Fibroblast of skin of abdomen (primary cell): ENCODE data around the gene USP34.
"Not testable (repeated sequence)": the region's sequence is repeated elsewhere in the genome, so short reads cannot be mapped to it uniquely, and the experiment has no call there.

Experiments
- DNase-seq: peaks from one replicate; pipeline ENCODE4 v3.0.0-alpha.2; 2013

USP34 gene

DNA sequence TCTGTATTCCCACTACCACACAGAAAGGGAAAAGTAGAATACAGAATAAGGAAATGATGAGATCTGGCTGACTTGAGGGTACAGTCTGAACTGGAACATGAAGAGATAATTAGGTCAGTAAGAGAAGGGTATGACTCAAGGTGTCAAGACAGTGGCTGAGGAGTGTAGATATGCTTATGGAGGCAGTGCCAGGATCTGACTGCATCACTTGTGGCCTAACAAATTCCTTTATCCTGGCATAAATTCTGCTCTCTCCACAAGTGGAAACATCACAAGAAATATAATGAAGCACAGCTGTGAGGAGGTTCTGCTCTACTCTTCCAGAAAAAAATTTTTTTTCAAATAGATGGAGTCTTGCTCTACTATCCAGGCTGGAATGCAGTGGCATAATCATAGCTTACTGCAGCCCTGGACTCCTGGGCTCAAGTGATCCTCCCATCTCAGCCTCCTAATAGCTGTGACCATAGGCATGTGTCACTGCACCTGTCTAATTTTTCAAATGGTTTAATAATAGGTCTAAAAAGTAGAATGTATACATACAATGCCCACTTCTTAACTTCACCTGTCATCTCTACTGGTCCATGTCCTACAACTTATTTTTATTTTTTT, 223.6 kb downstream of the USP34 start:
- peak; percentile 84 for DNase-seq

DNA sequence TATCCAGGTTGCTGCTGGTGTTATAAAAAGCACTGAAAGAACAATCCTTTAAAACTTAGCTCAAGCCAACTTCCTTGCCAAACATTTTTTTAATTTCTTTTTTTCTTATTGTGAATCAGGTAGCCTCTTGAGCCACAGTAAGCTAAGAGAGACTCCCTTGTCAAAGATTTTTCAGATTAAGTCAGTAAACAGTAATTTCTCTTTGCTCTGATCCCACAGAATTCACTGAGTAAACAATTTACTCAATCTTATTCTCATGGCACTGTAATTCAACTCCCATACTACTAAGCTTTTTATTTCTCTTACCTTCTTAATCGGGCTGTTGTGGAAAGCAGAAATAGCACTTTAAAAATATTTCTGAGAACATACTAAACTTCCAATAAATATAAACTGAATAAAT, 226.2 kb downstream of the USP34 start:
- DNase-seq: no peak

DNA sequence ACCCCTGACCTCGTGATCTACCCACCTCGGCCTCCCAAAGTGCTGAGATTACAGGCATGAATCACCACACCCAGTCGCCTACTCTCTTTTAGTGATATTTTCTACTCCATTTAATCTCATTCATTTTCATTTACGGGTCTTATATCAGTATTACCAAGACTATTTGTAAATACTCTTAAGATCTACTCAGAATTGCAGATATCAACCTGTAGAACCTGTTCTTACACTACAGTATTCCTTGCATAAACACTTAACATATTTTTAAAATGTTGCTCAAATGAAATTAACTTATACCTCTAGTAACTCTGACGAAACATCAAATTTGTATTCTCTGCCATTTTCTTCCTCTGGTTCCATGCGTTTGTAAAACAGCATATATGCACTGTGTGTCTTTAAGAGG, 229.6 kb downstream of the USP34 start:
- no peak for DNase-seq

DNA sequence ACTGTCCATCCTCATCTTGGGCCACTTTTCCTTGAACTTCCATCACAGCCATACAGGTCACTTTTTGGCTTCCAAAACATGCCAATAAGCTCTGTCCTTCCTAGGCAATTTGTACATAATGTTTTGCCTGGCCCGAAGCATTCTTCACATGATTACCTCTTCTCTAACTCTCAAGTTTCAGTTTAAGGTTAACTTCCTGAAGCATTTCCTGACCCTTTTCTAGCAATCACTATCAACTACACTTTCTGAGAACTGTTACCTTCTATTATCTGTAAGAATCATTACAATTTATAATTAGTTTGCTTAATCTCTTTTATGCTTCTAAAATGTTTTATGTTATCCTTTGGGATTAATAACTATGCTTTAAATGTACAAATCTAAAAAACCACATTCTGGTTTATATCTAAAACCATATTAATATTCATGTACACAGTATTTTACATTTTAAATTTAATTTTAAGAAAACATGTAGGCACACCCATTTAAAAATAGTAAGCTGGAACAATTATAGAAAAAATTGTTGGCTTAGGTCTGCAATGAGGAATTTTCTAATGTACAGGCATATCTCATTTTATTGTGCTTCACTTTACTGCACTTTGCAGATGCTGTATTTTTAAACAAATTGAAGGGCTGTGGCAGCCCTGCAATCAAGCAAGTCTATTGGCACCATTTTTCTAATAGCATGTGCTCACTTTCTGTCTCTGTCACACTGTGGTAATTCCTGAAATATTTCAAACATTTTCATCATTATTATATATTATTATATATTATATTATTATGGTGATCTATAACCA, 232.5 kb downstream of the USP34 start:
- DNase-seq: no peak

DNA sequence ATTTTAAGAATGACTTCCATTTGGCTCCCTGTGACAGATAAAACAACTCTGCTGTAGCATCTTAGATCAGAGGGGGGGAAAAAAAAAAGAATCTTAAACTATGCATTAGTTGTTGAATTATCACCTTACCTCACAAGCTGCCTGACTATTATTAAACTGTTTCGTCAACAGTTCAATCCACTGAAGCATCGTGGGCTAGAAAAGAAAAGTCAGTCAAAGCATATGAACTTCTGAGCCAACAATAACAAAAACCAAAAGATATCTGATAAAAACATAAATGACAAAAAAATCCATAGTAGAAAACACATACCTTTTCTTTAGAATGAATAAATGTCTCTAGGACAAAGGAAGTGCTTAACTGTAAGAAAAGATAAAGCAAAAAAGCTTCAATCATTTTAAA, 235.2 kb downstream of the USP34 start:
- DNase-seq: no peak

DNA sequence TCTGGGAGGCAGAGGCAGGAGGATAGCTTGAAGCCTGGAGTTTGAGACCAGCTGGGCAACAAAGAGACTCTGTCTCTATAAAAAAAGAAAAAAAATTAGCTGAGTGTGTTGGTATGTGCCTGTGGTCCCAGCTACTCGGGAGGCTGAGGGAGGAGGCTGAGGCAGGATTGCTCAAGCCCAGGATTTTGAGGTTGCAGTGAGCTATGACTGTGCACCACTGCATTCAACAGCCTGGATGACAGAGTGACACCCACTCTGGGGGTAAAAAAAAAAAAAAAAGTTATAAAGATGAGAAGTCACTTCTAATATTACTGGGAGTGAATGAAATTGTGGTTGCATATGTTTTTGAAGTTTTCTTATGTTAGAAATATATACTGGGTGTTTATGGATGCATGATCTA, 237.3 kb downstream of the USP34 start:
- DNase-seq: no peak

DNA sequence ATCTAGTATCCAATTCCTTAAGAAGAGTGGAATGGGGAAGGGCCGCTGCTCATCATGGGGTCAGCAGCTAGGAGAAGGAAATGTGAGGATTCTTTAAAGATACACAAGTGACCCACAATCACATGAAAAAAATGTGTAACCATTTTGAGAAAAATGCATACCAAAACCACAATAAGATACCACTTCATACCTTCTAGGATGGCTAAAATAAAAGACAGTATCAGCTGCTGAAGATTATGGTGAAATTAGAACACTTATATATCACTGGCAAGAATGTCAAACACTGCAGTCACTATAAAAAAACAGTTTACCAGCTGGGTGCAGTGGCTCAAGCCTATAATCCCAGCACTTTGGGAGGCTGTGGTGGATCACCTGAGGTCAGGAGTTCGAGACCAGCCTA, 241.0 kb downstream of the USP34 start:
- peak; percentile 27 for DNase-seq

DNA sequence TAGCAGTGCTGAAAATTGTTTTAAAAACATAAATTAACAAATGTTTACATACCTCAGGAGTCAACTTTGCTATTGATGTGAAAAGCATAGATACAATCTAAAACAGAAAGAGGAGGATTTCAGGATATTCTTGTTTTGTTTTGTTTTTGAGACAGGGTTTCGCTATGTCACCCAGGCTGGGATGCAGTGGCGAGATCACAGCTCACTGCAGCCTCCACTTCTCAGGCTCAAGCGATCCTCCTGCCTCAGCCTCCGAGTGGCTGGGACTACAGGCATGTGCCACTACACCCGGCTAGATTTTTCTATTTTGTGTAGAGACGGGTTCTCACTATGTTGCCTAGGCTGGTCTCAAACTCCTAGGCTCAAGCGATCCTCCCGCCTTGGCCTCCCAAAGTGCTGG, 248.3 kb downstream of the USP34 start:
- DNase-seq: no peak

DNA sequence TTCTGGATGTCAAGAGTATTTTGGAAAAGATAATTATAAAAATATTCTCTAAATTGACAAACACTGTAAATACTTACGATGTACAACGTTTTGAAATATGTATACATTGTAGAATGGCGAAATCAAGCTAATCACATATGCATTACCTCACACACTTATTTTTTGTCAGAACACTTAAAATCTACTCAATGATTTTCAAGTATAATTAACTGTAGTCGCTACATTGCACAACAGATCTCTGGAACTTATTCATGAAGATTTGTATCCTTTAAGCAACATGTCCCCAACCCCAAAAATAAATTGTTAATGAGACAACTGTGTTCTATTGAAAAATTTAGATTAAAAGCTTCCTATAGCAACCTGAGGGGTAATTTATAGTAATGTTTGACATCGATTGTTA, 249.1 kb downstream of the USP34 start:
- no peak for DNase-seq

DNA sequence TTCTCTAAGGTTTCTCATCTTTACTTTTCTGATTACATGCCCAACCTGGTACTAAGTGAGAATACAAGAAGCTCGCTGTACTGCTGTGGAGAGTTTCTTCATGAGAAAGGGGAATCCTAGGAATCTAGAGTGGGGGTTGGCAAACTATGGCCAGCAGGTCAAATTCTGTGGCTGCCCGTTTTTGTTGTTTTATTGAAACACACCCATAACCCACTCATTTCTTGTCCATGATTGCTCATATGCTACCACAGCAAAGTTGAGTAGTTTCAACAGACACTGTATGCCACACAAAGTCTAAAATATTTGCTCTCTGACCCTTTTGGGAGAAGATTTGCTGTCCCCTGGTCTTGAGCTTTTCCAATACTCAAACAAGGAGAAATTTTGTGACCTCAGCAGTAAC, 250.1 kb downstream of the USP34 start:
- DNase-seq: no peak

DNA sequence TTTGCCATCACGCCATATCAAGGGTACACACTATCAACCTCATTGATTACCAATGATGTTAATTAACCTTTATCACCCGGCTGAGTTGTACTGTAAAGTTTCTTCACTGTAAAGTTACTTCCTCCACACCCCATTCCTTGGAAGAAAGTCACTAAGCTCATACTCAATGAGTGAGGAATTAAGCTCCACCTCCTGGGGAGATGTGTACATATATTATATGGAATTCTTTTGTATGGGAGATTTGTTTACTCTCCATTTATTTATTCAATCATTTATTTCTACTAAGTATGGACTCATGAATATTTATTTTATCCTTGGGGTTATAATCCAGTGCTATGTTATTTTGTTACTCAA, 252.1 kb downstream of the USP34 start:
- DNase-seq: no peak

DNA sequence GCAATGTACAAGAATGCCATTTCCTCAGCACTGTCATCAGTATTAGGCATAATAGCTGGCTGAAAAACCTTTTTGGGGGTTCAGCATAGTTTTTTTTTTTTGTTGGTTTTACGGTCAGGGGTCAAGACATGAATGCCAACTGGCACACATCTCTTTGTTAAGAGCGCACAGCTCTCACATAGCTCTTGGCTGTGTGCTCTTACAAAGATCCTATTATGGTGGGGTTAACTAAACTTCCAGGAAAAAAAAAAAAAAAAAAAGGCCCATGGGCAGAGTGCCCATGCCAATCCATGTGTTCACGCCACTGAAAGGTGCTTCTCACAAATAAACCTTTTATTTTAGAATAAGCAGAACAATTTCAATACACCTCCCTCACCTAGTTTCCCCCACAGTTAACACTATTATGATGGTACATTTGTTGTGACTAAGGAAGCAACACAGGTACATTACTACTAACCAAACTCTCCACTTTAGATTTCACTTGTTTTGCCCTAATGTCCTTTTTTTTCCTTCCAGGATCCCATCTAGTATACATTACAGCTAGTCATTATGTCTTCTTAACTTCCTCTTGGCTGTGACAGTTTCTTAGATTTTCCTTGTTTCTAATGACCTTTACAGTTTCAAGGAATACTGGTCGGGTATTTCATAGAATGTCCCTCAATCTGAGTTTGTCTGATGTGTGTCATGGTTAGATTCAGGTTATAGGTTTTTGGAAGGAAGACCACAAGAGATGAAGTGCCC, 252.6 kb downstream of the USP34 start:
- no peak for DNase-seq

DNA sequence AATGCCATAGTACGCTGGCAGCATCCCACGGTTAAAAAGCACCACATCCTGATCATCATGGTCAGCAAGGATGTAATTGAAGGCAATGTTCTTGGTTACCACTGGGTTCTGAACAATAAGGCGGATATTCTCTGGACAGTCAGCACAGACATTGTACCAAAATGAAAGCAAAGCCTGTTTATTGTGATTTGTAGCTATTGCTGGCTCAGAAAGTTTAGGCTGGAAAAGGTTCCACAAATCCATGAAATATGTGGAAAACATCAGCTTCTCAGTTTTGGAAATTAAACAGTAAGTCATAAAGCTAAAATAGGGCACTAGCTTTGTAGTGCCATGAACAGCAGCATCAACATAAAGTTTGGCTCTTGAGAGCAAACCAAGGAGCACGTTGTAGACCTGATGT, 256.7 kb downstream of the USP34 start:
- no peak for DNase-seq

DNA sequence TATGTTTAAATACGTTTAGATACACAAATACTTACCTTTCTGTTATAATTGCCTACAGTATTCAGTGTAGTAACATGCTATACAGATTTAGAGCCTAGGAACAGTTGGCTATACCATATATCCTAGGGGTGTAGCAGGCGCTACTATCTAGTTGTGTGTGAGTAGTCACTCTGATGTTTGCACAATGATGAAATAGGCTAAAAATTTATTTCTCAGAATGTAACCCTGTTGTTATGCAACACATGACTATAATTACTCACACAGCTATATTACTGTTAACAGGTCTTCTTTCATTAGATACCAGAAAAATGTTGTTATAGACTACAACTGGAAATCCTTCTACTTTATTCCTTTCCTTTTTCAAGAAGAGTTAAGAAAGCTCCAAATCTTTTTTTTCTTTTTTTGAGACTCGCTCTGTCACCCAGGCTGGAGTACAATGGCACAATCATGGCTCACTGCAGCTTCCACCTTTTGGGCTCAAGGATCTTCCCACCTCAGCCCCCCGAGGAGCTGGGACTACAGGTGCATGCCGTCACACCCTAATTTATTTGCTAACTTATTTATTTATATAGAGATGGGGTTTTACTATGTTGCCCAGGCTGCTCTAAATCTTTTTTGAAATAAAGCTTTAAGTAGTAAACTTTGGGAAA, 260.4 kb downstream of the USP34 start:
- DNase-seq: peak; percentile 83

DNA sequence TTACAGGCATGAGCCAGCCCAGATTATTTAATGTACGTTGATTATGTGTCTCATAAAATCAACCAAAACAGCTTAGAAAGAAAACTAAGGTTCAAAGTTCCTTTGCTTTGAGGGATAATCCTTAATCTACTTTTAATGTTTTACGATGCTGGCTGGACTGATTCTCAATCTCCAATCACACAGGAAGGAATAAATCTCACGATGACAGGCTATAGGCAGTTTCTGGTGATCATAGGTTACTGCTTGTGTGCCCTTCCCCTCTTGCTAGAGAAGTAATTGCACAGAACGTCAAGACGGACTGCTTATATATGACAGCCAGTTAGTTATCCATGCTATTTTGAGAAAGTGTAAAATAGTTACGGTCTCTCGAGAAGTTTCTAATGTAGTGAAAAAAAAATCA, 265.8 kb downstream of the USP34 start:
- no peak for DNase-seq

DNA sequence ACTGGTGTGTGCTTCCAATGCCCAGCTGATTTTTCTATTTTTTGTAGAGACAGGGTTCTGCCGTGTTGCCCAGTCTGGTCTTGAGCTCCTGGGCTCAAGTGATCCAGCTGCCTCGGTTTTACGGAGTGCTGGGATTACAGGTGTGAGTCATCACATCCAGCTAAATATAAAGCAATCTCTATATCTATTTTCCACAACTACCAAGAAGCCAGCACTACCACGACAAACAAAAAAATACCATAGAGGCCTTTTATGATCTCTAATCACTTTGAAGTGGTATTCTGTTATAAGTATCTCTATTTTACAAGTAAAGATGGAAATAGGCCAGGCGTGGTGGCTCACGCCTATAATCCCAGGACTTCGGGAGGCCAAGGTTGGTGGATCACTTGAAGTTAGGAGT, 274.2 kb downstream of the USP34 start:
- DNase-seq: no peak

DNA sequence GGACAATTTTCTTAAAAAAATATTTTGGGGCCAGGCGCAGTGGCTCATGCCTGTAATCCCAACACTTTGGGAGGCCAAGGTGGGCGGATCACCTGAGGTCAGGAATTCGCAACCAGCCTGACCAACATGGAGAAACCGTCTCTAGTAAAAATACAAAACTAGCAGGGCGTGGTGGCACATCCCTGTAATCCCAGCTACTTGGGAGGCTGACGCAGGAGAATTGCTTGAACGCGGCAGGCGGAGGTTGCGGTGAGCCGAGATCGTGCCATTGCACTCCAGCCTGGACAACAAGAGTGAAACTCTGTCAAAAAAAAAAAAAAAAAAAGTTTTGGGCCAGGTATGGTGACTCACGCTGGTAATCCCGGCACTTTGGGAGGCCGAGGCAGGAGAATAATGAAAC, 276.2 kb downstream of the USP34 start:
- not testable (repeated sequence) for DNase-seq

DNA sequence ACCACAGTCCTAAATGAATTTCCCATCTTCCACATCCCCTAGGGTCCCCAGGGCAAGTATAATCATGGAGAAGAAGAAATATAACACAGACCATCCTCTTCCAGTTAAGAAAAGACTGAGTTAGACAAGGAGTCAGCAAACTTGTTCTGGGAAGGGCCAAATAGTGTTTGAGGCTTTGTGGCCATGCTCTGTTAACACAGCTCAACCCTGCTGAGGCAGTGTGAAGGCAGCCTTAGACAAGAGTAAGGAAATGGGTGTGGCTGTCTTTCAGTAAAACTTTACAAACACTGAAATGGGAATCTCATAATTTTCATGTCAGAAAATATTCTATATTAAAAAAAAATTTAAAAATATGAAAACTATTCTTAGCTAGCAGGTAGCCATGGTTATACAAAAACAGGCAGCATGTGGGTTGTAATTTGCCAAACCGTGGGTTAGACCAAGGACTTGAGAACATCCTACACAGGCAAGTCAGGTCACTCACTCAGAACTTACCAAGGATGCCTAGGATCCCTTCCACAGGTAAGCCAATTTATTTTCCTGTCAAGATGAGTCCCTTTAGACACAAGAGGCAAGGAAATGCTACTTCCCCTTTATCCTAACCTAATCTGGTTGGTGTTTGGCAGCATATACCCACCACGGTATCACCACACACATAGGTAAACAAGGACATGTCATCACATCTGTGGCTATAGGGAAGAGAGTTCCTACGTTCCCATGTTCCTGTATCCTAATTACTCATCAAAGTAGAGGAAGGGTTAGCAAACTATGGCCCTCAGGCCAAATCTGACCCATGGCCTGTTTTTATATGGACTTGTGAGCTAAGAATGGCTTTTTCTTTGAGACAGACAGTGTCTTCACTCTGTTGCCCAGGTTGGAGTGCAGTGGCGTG, 277.0 kb downstream of the USP34 start:
- DNase-seq: no peak

DNA sequence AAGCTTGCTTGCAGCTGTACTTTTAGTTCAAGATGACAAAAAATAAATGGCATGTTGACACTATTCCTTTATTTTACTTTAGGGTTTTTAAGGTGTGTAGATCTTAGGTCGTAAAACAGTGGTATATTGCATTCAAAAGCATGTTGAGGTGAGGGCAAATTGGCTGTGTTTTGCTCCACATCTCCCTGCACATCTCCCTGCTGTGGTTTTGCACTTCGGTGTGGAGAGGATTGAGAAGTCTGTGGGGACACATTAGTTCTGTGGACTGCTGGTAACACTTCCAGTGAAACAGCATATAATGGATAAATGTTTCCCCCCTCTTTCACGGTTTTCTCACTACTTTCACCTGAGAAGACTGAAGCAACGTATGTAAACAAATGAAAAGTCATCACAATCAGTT, 283.8 kb downstream of the USP34 start:
- no peak for DNase-seq

DNA sequence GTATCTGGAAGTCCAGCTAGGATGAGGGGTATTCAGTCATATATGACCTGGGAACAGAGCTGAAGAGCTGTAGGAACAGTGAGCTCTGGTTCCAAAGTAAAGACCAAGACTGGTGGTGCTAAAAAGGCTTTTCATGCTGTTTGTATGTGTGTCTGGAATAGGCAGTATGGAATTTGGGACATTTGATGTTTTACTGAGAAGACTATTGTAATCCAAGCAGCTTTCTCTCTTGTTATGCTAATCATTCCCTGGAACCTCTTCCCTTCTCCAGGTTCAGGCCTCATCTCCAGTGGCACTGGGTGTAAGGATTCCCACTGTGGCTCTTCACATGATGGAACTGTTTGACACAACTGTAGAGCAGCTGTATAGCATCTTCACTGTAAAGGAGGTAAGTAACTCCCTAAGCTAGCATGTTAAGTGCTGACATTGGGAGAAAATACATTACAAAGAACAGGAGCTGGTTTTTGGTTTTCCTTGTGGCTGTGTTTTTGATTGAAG, 285.6 kb downstream of the USP34 start:
- DNase-seq: no peak

DNA sequence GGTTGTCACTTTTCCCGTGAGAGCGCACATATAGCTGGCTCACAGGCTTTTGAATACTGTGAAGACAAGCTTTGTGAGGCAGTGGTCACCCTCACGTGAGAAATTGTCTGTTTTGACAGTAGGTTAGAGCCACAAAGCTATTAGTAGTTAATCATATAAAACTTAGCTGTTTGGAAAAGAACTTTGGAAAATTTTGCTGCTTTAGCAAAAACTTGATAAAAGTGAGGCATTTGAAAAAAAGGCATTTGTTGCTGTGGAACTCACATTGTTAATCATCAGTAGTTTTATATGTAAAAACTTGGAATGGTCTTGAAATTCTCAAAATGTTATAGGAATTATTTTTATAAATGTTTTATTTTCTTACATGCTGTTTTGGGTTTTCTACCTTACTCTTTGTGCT, 286.6 kb downstream of the USP34 start:
- DNase-seq: no peak

DNA sequence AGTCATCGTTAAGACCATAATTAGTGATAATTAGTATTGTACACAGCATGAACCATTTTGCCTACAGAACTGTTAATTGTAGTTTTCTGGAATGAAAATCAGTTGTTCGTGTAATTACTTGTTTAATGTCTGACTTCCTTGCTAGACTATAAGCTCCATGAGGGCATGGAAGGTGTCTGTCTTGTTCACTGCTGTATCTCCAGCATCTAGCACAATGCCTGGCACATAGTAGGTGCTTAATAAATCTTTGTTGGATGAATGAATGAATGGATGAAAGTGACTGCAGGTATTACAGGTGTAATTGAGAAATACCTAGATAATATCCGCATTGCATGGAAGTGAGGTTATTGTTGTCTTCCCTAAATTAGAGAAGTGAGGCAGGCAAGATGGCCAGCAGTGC, 287.1 kb downstream of the USP34 start:
- DNase-seq: no peak
